ENCODE measurements around the gene CENATAC. TPM values are rescaled to one million over a fixed set of nuclear protein-coding genes. Genes with fewer than 3 reads are reported as not detected.
A peak's percentile ranks its signal among the peaks of the same experiment; 100 is the strongest.
"Not testable (repeated sequence)": the region's sequence is repeated elsewhere in the genome, so short reads cannot be mapped to it uniquely, and the experiment has no call there.

Gene CENATAC
- total RNA-seq, 4 donors from 2014 or later = 22.2 to 55.2 (median 30.8) TPM

- Histone ChIP-seq H3K4me3 (peak overlapping the region; percentile 72 to 99 (median 98)), H3K9me3 (no peaks in the 10 kb centered on the region), H3K36me3 (peaks cover 28 to 41% (median 39%) of the 10 kb centered on the region in 4 donors), H3K4me1 (peaks cover 13 to 30% (median 25%) of the 10 kb centered on the region in 4 donors), H3K27ac (replicated peaks in 1 of 4) (peak overlapping the region; percentile 88 to 94 (median 93)), H3K27me3 (no peaks in the 10 kb centered on the region)
- DNase-seq (ENCODE audit: extremely low spot score) = no peak
- TF ChIP-seq POLR2A (IDR thresholded peaks at IDR 0.05; ENCODE audit: low read depth) (no peak), EP300 (IDR thresholded peaks at IDR 0.05) (no peak), POLR2AphosphoS5 (IDR thresholded peaks at IDR 0.05) (no peak), CTCF (IDR thresholded peaks at IDR 0.05) (no peak)
- 0% methylated on average over 15 of the region's 48 CpGs for WGBS
- intact Hi-C loops (cut with DNase I) = no loop called here
Observed at GRCh38 chr11:119056421-119056999, 58.6 kb downstream of the CENATAC start.

- H3K4me3 ChIP-seq = peak within 1 kb of the TSS; percentile 72 to 99 (median 98)
- peak within 1 kb of the TSS; percentile 88 to 94 (median 93) for H3K27ac ChIP-seq (replicated peaks in 1 of 4)
- H3K4me1 ChIP-seq = peaks cover 13 to 30% (median 25%) of the 10 kb centered on the region in 4 donors
- no peaks in the 10 kb centered on the region for H3K27me3 ChIP-seq
- DNase-seq (ENCODE audit: extremely low spot score) = peak; percentile 100
- intact Hi-C loops (cut with DNase I) = no loop called here
- peaks cover 21 to 34% (median 32%) of the 10 kb centered on the region in 4 donors for H3K36me3 ChIP-seq
- whole genome bisulfite sequencing = 0% methylated on average over 15 of the region's 79 CpGs
- no peaks in the 10 kb centered on the region for H3K9me3 ChIP-seq
- peak in 2 of 3 experiments; percentile 17 to 23 for TF ChIP-seq CTCF (IDR thresholded peaks at IDR 0.05)
- TF ChIP-seq EP300 (IDR thresholded peaks at IDR 0.05) = no peak
- TF ChIP-seq POLR2AphosphoS5 (IDR thresholded peaks at IDR 0.05) = peak; percentile 80 to 93
- TF ChIP-seq POLR2A (IDR thresholded peaks at IDR 0.05; ENCODE audit: low read depth) = peak; percentile 67
Observed at GRCh38 chr11:119057000-119057769, 59.2 kb downstream of the CENATAC start, which contains the start of gene HYOU1. TSS of gene HYOU1 (minus strand) at chr11:119057205. CDS start at chr11:119056160, 1,045 bp downstream.

GRCh38 chr11:119059128-119059527, 61.2 kb downstream of the CENATAC start:
- intact Hi-C loops (cut with DNase I); H3K27me3 ChIP-seq; H3K27ac ChIP-seq (replicated peaks in 1 of 4); H3K4me3 ChIP-seq; DNase-seq (ENCODE audit: extremely low spot score); H3K9me3 ChIP-seq: not testable (repeated sequence)
- WGBS = 90% methylated on average over 6 of the region's 35 CpGs
- Histone ChIP-seq H3K4me1 (peaks cover 13 to 40% (median 33%) of the 10 kb centered on the region in 4 donors), H3K36me3 (peaks cover 4 to 15% (median 13%) of the 10 kb centered on the region in 4 donors)

- 99% methylated on average over 3 of the region's 3 CpGs for WGBS
Observed at GRCh38 chr11:119061256-119061655, 63.3 kb downstream of the CENATAC start.

More at GRCh38 chr11:119061256-119061655, 63.3 kb downstream of the CENATAC start:
- intact Hi-C loops (cut with DNase I) = no loop called here
- TF ChIP-seq CTCF (IDR thresholded peaks at IDR 0.05) (no peak), POLR2A (IDR thresholded peaks at IDR 0.05; ENCODE audit: low read depth) (no peak), EP300 (IDR thresholded peaks at IDR 0.05) (no peak), POLR2AphosphoS5 (IDR thresholded peaks at IDR 0.05) (no peak)
- H3K27ac ChIP-seq (replicated peaks in 1 of 4) = no peak overlapping the region
- no peaks in the 10 kb centered on the region for H3K9me3 ChIP-seq
- H3K27me3 ChIP-seq = no peaks in the 10 kb centered on the region
- DNase-seq (ENCODE audit: extremely low spot score) = no peak
- no peak overlapping the region for H3K4me3 ChIP-seq
- no peaks in the 10 kb centered on the region for H3K36me3 ChIP-seq
- peaks cover 9 to 35% (median 30%) of the 10 kb centered on the region in 4 donors for H3K4me1 ChIP-seq
